ENCODE data around the gene ASPSCR1. TPM values are rescaled to one million over a fixed set of nuclear protein-coding genes. Genes with fewer than 3 reads are reported as not detected.
A peak's percentile ranks its signal among the peaks of the same experiment; 100 is the strongest.

The ASPSCR1 gene, protein sequence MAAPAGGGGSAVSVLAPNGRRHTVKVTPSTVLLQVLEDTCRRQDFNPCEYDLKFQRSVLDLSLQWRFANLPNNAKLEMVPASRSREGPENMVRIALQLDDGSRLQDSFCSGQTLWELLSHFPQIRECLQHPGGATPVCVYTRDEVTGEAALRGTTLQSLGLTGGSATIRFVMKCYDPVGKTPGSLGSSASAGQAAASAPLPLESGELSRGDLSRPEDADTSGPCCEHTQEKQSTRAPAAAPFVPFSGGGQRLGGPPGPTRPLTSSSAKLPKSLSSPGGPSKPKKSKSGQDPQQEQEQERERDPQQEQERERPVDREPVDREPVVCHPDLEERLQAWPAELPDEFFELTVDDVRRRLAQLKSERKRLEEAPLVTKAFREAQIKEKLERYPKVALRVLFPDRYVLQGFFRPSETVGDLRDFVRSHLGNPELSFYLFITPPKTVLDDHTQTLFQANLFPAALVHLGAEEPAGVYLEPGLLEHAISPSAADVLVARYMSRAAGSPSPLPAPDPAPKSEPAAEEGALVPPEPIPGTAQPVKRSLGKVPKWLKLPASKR
- total RNA-seq (ENCODE audit: insufficient read depth, low replicate concordance) = 24.1 TPM

DNA sequence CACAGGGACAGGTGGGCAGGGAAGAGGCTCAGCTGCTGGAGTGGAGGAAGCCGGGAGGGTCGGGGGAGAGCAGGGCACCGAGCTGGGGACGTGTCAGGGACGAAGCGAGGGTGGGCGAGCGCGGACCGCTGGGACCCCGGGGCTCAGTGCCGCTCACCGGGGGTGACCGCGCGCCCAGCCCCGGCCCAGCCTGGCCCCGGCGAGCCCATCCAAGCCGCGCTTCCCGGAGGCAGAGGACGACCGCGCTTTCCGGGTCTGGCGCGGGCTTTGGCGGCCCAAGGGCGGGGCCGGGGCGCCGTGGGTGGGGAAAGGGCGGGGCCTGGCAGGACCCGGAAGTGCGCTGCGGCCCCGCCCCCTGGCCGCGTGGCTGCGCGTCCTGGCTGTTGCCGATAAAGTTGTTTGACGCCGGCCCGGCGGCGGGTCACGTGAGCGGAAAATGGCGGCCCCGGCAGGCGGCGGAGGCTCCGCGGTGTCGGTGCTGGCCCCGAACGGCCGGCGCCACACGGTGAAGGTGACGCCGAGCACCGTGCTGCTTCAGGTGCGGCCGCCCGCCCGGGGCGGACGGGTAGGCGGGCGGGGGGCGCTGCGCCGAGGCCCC, at the start of gene ASPSCR1:
ASPSCR1 (plus strand) TSS at position 419 of the 598 bp plus-strand sequence; CDS start at position 437, 18 bp downstream.
- DNase-seq (ENCODE audit: low spot score) = peak; percentile 91

DNA sequence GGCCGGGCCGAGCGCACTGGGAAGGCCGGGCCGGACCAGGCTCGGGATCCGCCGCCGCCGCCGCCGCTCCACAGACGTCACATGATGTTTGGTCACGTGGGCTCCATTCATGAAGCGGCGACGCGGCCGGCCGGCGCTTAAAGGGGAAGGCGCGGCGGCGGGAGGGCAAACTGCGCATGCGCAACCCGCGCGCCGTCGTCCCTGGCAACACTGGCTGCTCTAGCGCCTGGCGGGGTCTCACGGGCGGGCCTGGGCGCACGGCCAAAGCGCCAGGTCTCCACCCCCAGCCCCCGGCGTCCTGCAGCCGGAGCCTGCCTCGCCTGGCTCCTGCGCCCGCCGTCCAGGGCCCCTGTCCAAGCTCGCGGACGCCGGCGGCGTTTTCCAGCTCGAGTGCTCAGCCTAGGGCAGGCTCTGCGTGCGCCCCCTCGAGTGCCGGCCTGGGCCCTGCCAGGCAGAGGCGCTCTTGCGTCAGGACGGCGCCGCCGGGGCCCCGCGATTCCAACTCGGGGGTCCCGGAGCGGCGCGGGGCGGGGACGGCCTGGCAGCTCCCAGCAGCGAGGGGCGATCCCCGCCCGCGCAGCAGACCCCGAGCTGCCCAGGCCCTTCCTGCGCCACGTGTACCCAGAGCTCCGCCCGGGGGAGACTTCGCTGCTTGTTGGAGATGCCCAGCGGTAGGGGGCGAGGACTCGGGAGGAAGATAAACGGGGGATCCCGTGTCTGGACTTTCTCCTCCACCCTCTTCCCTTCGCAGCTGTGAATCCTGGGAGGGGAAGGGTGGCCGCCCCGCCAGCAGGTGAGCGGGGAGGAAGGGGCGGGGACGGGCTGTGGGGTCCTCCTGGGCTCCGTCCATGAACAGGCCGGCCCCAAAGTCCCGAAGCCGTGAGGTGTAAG, 49.5 kb upstream of the ASPSCR1 start, which contains the start of gene MAFG:
MAFG (minus strand) TSS at position 83 of the 891 bp plus-strand sequence. CDS start 4,550 bp downstream, outside the sequence.
- peak; percentile 98 for DNase-seq (ENCODE audit: low spot score)

DNA sequence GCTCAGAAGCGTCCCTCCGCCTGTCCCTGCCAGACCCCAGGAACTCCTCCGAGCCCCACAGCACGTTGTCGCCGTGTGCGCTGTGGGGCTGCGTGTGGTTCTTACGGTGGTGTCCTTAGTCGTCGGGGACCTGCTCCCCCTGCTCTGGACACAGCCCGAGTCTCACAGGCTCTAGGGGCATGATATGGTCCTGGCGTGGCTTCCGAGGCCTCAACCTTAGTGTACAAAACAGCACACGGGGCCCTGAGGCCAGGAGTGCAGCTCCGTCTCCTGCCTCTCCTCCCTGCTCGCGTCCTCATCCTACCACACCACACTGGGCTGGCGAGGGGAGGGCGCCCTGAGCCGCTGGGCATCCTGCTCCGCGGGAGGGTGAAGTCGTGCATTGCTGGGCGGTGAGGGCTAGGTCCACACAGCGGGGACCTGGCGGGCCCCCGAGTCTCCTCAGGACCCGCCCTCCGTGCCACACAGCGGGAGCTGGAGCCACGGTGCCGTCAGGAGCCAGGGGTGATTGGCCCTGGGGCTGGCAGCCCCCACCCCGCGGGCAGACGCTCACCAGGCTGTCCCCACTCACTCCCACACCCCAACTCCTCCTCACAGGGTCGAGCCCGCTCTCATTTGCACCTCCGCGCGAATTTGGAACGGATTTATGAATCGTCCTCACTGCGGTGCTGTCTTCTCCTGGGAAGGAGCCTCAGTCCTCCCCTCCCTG, 48.7 kb upstream of the ASPSCR1 start:
- no peak for DNase-seq (ENCODE audit: low spot score)

DNA sequence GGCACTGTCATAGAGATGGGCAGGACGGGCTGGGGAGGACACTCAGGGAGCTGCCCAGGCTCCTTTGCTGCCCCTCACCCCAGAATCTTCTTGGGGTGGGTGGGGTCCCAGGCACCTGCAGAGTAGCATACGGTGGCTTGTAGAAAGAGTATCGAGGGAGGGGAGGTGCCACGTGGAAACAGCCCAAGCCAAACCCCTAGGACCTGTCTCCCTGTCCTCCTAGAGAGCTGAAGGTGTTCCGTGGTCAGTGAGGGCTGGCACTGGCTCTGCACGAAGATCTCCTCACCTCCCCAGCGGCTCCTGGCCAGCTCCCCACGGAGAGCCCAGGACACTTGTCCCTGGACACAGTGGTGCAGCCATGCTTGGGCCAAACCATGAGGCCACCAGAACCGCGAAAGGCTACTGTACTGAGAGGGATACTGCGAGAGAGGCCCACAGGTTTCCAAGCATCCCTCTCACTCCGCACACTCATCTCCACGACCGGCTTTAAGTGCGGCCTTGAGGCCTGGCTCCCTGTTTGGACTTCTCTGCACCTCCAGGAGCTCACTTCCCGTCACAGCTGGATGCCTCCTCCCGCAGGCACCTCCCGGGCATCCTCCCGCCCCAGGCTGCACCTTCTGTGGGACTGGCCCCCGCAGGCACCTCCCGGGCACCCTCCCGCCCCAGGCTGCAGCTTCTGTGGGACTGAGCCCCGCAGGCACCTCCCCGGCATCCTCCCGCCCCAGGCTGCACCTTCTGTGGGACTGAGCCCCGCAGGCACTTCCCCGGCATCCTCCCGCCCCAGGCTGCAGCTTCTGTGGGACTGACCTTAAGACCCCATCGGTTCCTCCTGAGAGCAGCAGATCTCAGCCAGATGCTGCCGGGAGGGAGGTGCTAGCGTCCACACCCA, 47.9 kb upstream of the ASPSCR1 start:
- DNase-seq (ENCODE audit: low spot score) = no peak

DNA sequence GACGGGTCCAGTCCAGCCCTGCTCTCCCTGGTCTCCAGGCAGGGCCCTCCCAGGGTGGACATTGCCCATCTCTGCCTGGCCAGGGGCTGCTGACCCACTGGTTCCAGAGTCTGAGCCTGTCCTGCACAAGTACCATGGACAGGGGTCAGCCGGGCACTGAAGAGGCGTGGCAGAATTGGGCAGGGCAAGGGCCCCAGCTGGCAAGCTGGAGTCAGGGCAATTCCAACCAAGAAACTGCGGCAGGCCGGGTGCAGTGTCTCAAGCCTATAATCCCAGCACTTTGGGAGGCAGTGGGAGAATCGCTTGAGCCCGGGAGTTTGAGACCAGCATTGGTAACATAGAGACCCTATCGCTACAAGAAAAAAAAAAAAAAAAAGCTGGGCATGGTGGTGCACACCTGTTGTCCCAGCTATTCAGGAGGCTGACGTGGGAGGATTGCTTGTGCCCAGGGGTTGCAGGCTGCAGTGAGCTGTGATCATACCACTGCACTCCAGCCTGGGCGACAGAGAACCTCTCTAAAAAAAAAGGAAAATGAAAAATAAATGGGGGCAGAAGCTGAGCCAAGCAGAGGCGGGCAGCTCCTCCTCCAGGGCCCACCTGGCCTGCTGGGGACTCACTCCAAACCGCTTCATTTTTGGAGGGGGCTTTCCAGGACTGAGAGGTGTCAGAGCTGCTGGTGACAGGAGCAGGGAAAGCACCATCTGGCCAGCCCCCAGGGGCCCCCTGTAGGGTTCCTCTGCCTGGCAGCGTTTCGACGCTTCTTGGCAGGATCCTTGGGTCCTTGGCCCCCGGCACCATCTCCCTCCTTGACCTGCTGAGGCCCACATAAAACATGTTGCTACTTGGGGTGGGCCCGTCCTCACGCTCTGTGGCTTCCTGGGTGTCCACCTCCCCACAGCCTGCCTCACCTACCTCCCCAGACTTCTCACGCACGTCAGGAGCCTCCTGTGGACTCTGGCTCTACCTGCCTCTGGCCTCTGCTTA, 47.0 kb upstream of the ASPSCR1 start:
- no peak for DNase-seq (ENCODE audit: low spot score)

DNA sequence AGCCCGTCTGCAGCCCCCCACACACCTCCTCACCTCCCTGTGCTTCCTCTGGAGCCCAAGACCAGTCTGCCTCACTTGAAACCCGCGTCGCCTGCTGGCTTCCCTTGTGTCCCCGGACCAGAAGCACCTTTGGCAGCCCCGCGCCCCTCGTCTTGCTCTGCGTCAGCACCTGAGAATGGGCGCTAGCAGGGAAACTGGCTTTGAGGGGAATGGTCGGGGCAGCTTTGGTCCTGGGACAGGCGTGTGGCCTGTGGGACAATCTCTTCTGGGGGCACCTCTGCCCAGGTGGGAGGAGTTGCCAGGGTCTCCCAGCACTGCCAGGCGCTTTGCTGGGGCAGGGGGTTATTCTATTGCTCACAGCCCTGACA, 46.3 kb upstream of the ASPSCR1 start:
- no peak for DNase-seq (ENCODE audit: low spot score)

DNA sequence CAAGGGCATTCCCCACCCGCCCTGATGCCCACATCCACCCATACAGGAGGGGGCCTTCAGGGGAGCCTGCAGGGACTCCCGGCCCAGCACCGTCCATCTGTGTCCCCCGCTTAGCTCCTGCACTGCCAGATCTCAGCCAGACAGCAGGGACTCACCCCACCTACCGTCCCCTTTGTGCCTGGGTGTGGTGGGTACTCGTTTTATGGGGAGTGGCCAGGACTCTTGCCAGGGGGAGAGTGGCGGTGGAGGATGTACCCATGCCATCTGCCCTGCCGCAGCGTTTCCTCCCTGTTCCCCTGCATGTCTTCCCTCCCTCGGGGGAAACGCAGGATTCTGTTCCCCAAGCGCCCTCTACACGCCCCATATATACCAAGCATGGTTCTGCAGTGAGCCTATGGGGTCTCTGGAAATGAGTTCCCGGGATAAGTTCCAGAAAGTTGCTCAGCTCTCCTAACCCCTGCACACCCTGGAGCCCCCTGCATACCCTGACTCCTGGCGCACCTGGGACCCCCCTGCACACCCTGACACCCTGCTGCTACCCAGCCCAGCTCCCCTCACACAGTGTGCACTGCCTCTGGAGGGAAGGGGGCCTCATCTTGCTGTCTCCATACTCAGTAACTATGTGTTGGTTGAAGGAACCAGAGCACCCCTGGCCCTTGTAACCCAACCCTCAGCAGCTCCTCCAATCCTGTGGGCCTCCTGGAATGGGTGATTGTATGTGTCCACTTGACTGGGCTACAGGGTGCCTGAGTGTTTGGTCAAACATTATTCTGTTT, 45.7 kb upstream of the ASPSCR1 start:
- no peak for DNase-seq (ENCODE audit: low spot score)

DNA sequence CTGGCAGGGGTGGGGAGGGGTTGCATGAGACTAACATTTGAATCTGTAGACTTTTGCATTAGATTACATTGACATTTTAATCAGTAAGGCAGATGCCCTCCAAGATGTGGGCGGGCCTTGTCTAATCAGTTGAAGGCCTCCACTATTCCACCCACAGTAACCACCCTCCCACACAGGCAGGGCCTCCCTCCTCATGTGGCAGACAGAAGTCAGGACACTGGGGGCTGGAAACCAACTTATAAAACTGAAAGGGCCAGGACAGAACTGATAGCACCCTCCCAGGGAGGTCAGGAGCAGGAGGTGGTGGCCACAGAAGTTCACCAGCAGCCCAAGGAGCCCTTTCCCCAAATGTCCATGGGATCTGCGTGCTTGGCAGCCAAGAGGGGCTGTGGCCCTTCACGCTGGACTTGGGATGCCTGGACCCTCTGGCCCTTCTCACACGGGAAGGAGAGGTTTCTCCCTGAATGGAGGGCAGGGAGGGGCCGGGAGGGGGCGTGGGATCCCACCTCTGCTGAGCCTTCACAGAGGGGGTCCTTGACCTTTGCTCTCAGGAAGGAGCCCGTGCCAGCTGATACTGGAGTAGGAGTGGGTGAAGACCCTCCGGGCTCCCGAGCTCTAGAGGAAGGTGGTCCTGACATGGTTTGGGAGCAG, 45.0 kb upstream of the ASPSCR1 start:
- DNase-seq (ENCODE audit: low spot score) = no peak

DNA sequence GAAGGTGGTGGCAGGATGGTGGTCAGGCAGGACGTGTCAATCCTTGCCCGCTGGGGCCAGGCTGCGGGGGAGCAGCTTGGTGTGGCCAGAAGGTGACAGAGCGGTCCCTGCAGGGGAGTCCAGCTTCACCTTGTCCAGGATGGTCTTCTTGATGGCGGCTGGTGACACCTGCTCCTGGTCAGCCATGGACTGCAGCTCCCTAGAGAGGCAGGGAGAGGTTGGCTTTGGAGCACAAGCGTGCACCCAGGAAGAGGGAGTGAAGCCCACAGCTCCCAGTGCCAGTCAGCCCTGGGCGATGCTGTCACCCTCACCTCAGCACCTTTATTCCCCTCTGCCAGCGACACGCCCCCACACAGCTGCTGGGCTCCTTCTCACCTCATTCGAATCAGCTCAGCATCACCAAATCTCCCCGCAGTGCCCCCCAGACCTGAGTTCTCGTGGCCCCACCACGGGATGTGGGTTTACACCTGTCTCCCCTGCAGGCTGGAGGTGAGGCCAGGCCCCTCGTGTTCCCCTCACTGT, 44.2 kb upstream of the ASPSCR1 start:
- no peak for DNase-seq (ENCODE audit: low spot score)

DNA sequence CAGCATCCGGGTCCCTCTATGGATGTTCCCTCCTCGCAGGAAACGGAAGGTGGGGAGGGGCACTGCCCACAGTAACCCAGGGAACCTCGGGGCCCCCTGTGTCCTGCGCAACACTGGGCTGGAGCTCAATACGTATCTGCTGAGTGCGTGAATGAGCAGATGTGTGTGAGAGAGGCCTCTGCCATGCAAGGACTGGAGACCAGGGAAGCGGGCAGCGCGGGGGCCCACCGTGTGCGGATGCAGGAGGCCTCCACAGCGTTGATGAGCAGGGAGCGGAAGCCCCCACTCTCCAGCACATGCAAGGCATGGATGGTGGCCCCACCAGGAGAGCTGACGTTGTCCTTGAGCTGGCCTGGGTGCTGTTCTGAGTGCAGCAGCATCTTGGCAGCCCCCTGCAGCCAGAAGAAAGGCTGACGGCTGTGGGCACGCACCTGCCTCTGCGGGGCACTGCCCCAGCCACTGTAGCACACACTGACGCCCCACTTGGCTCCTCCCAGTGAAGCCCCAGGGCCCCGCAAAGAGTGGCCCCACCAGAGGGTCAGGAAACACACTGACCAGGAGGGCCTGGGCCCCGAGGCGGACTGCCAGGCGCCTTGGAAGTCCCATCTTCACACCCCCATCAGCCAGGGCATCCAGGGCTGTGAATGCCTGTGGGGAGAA, 43.2 kb upstream of the ASPSCR1 start:
- no peak for DNase-seq (ENCODE audit: low spot score)

DNA sequence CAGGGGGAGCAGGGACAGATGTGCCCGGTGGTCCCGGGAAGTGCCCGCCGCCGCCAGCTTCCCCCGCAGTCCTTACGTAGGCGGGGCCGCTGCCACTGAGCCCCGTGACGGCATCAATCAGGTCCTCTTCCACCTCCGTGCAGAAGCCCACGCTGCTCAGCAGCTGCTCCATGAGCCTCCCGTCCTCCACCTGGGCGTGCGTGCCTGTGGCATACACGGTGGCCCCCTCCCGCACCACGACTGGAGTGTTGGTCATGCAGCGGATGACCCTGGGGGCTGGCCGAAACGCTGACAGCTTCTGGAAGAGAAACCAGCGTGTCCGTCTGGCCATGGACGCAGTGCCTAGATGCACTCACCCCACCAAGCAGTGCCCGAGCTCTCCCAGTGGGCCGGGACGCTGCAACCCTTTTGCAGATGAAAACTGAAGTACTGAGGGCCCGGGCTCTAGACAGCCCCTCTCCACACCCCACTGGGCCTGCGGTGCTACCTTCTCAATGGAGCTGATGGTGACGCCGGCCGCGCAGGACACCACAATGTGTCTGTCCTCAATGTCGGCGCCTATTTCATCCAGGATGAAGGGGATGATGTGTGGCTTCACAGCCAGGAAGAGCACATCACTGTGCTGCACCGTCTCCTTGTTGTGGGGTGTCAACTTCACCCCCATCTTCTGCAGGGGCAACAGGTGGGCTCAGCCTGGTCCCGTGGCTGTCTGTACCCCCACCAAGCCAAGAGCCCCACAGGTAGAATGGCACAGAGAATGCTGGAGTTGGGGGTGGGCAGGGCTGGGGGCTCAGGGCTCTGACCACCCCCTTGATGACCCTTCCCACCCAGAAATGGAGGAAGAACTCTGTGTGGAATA, 42.4 kb upstream of the ASPSCR1 start:
- no peak for DNase-seq (ENCODE audit: low spot score)

DNA sequence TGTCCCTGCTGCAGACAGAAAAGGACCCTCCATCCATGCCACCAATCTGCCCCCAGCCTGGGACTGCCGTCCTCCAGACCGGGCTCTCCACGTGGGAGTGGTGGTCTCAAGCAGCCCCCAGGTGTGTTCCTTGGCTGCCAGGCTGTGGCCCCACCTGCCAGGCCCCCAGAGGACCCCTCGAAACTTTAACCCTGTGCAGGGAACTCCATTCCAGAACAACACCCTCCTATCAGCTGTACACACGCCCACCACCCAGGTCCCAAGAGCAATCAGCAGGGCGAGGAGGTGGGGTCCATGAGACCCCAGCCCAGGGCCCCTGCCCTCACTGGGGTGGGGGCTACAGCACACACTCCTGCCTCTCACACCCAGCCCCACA, 41.7 kb upstream of the ASPSCR1 start:
- DNase-seq (ENCODE audit: low spot score) = no peak

DNA sequence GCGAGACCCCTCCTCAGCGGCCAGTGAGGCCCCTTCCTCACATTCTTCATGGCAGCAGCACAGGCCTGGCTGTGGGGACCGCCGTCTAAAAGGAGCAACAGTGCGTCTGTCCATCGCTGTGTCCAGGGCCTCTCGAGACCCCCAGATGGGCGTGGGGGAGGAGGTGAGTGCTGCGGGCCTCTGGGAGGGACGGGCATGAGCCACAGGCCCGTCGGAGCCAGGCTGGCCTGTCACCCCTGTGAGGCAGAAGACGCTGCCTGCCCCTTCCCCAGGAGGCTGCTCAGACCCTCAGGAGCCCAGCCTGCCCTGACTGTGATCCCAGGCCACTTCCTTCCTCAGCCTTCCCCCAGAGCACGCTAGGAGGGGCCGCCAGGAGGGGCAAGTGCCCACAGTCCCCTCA, 38.2 kb upstream of the ASPSCR1 start:
- no peak for DNase-seq (ENCODE audit: low spot score)

DNA sequence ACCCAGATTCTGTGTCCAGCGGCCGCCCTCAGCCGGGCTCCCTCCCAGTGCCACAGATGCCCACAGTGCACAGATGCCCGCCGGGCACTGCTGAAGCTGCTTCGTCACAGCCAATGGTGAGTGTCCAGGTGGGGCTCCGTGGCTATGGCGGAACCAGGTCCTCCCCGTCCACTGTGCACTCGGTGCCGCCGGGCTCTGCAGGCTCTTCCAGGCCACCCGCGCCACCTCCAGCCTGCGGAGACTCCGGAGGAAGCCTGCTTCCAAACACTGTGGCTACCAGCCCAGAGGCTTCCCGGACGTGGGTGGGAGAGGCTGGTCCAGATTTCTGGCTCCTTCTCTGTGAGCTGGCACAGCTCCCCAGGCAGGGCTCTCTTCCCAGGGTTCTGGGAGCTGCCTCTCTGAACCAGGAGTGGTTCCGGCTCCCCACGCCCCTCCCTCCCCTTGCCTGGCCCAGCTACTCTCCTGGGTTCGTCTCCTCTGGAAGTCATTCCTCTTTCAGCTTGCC, 37.5 kb upstream of the ASPSCR1 start:
- no peak for DNase-seq (ENCODE audit: low spot score)
